Peyer's patch (tissue), 4 donors: ENCODE measurements around the gene IKBKG. TPM values are rescaled to one million over a fixed set of nuclear protein-coding genes. Genes with fewer than 3 reads are reported as not detected.
"Not testable (repeated sequence)": the region's sequence is repeated elsewhere in the genome, so short reads cannot be mapped to it uniquely, and the experiment has no call there.

Source experiments
- DNase-seq, 3 donors: peaks; one replicate each; pipeline ENCODE4 v3.0.0-alpha.2; 2017 to 2019
- H3K27ac ChIP-seq, 4 donors: fragments of 200-600 bp; sonication (generic); one replicate each; pipeline ENCODE4 v1.5.1; 2016 to 2019
- H3K27me3 ChIP-seq, 2 donors: fragments of 200-600 bp; sonication (generic); one replicate each; pipeline ENCODE4 v1.5.1; 2019
- H3K36me3 ChIP-seq, 3 donors: fragments of 200-600 bp; sonication (generic); one replicate each; pipeline ENCODE4 v1.5.1; 2016 to 2019
- H3K4me1 ChIP-seq, 4 donors: fragments of 200-600 bp; sonication (generic); one replicate each; pipeline ENCODE4 v1.5.1; 2016 to 2019
- H3K4me3 ChIP-seq, 4 donors: fragments of 200-600 bp; sonication (generic); 1 replicate in 3 of 4; 2 replicates in 1 of 4; pipeline ENCODE4 v1.5.1; 2016 to 2019; ENCODE audit warnings: mild to moderate bottlenecking in 1 of 4
- H3K9me3 ChIP-seq, 4 donors: fragments of 200-600 bp; sonication (generic); one replicate each; pipeline ENCODE4 v1.5.1; 2016 to 2019; ENCODE audit warnings: mild to moderate bottlenecking in 1 of 4
- POLR2A ChIP-seq, 2 donors: fragments of 450-650 bp; IDR thresholded peaks; one replicate each; pipeline ENCODE4 v1.5.1; 2017; ENCODE audit warnings: antibody characterized with exemption in 2 of 2, mild to moderate bottlenecking in 2 of 2, moderate library complexity in 2 of 2
- total RNA-seq, 4 donors: library from RNA; depleted of rRNA; stranded (reverse); fragments of >200 nt; gene quantifications; one replicate each; pipeline ENCODE4 v1.1.0, GENCODE V29; 2016
- TF ChIP-seq, protein P1 (sequence below), 6 experiments: fragments of 450-650 bp in 4 of 6; fragments of 200-600 bp in 2 of 6; sonication (generic) in 1 of 6; IDR thresholded peaks; one replicate each; pipeline ENCODE4 v1.5.1; 2017 to 2019; ENCODE audit warnings: antibody characterized with exemption in 6 of 6, mild to moderate bottlenecking in 3 of 6, moderate library complexity in 1 of 6

Gene IKBKG
- total RNA-seq, 4 donors from 2014 or later = 11.9 to 74.3 (median 23.3) TPM

DNA sequence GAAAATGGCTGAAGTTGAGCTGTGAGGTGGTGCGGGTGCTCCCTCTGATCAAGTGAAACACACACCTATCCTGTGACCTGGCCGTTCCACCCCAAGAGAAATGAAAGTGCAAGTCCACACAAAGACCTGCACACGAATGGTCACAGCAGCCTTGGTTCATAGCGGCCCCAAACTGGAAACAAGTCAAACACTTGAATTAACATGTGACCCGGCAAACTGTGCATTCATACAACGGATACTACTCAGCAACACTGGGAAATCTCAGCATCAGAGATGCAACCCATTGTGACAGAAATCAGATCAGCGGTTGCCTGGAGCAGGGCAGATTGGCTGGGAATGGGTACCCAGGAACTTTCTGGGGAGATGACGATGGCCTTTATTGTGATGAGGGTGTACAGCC lies 8.3 kb upstream of the IKBKG start:
- no peak overlapping the region for H3K27ac ChIP-seq
- H3K36me3 ChIP-seq = peaks cover 0 to 4% (median 0%) of the 10 kb centered on the region in 3 donors
- TF ChIP-seq, protein P1, sequence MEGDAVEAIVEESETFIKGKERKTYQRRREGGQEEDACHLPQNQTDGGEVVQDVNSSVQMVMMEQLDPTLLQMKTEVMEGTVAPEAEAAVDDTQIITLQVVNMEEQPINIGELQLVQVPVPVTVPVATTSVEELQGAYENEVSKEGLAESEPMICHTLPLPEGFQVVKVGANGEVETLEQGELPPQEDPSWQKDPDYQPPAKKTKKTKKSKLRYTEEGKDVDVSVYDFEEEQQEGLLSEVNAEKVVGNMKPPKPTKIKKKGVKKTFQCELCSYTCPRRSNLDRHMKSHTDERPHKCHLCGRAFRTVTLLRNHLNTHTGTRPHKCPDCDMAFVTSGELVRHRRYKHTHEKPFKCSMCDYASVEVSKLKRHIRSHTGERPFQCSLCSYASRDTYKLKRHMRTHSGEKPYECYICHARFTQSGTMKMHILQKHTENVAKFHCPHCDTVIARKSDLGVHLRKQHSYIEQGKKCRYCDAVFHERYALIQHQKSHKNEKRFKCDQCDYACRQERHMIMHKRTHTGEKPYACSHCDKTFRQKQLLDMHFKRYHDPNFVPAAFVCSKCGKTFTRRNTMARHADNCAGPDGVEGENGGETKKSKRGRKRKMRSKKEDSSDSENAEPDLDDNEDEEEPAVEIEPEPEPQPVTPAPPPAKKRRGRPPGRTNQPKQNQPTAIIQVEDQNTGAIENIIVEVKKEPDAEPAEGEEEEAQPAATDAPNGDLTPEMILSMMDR (IDR thresholded peaks at IDR 0.05) = no peak
- no peak for TF ChIP-seq POLR2A (IDR thresholded peaks at IDR 0.05)
- no peak overlapping the region for H3K4me3 ChIP-seq
- no peak for DNase-seq
- no peaks in the 10 kb centered on the region for H3K9me3 ChIP-seq
- no peaks in the 10 kb centered on the region for H3K27me3 ChIP-seq
- peaks cover 0 to 10% (median 3%) of the 10 kb centered on the region in 4 donors for H3K4me1 ChIP-seq

DNA sequence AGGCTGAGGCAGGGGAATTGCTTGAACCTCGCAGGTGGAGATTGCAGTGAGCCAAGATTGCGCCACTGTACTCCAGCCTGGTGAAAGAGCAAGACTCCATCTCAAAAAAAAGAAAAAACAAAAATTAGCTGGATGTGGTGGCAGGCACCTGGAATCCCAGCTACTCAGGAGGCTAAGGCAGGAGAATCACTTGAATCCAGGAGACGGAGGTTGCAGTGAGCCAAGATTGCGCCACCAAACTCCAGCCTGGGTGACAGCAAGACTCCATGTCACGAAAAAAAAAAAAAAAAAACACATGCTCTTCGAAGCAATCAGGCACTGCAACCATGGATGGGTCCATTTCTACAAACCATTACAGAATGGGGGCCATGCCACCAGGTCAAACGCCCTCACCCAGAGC lies 7.1 kb upstream of the IKBKG start:
- not testable (repeated sequence) for H3K27ac ChIP-seq, H3K4me3 ChIP-seq, H3K27me3 ChIP-seq, DNase-seq, H3K9me3 ChIP-seq, H3K36me3 ChIP-seq, H3K4me1 ChIP-seq

GRCh38 chrX:154540897-154541535 lies 6.4 kb upstream of the IKBKG start:
- no peak for TF ChIP-seq POLR2A (IDR thresholded peaks at IDR 0.05)
- TF ChIP-seq, protein P1 (IDR thresholded peaks at IDR 0.05) = no peak
- Histone ChIP-seq H3K27me3 (no peaks in the 10 kb centered on the region), H3K4me1 (peaks cover 0 to 8% (median 0%) of the 10 kb centered on the region in 4 donors), H3K4me3 (no peak overlapping the region), H3K27ac (peak overlapping the region in 1 of 4 donors; percentile 58), H3K9me3 (no peaks in the 10 kb centered on the region), H3K36me3 (peaks cover 0 to under 1% (median 0%) of the 10 kb centered on the region in 3 donors)
- DNase-seq = no peak

DNA sequence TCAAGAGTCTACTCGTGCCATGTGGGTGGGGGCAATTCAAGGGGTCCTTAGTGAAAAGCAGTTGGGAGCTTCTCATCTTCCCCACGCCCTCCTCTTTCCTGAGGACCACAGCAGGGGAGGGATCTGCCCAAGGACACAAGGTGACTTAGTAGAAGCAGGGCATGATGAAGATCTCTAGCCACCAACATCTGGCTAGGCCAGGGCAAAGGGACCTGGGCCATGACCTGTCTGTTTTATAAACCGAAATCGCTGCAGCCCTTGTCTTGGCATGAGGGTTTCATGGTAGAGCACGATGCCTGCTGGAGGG lies 5.9 kb upstream of the IKBKG start:
- no peak for DNase-seq
- Histone ChIP-seq H3K4me1 (peaks cover 0 to 10% (median 0%) of the 10 kb centered on the region in 4 donors), H3K9me3 (no peaks in the 10 kb centered on the region), H3K36me3 (no peaks in the 10 kb centered on the region), H3K27me3 (no peaks in the 10 kb centered on the region), H3K27ac (peak overlapping the region; percentile 56 to 71 (median 60)), H3K4me3 (no peak overlapping the region)
- TF ChIP-seq POLR2A (IDR thresholded peaks at IDR 0.05) = no peak
- TF ChIP-seq, protein P1 (IDR thresholded peaks at IDR 0.05) = no peak

- Histone ChIP-seq H3K4me1 (peaks cover 0 to 10% (median 0%) of the 10 kb centered on the region in 4 donors), H3K36me3 (no peaks in the 10 kb centered on the region), H3K4me3 (no peak overlapping the region), H3K9me3 (no peaks in the 10 kb centered on the region), H3K27me3 (no peaks in the 10 kb centered on the region), H3K27ac (peak overlapping the region; percentile 56 to 71 (median 60))
- peak in 2 of 3 donors; percentile 34 to 63 for DNase-seq
- TF ChIP-seq, protein P1 (IDR thresholded peaks at IDR 0.05) = no peak
- TF ChIP-seq POLR2A (IDR thresholded peaks at IDR 0.05) = no peak
Observed at GRCh38 chrX:154541896-154542722, 5.3 kb upstream of the IKBKG start.
